Retinal pigment epithelial cell (primary cell): ENCODE data around the gene MRPL55.

Experiments used
- DNase-seq: peaks from one replicate; pipeline ENCODE4 v3.0.0-alpha.2; 2010; ENCODE audit warnings: low read depth
- H3K4me3 ChIP-seq: 2 replicates; pipeline ENCODE4 v1.5.1; 2011; ENCODE audit warnings: mild to moderate bottlenecking, low read length, control low read depth, moderate library complexity
- TF ChIP-seq, protein P1 (sequence below): conservative IDR thresholded peaks from 2 replicates; pipeline ENCODE4 v1.5.1; 2011; ENCODE audit warnings: low read depth, low read length, control low read depth, inconsistent platforms

Gene MRPL55

DNA sequence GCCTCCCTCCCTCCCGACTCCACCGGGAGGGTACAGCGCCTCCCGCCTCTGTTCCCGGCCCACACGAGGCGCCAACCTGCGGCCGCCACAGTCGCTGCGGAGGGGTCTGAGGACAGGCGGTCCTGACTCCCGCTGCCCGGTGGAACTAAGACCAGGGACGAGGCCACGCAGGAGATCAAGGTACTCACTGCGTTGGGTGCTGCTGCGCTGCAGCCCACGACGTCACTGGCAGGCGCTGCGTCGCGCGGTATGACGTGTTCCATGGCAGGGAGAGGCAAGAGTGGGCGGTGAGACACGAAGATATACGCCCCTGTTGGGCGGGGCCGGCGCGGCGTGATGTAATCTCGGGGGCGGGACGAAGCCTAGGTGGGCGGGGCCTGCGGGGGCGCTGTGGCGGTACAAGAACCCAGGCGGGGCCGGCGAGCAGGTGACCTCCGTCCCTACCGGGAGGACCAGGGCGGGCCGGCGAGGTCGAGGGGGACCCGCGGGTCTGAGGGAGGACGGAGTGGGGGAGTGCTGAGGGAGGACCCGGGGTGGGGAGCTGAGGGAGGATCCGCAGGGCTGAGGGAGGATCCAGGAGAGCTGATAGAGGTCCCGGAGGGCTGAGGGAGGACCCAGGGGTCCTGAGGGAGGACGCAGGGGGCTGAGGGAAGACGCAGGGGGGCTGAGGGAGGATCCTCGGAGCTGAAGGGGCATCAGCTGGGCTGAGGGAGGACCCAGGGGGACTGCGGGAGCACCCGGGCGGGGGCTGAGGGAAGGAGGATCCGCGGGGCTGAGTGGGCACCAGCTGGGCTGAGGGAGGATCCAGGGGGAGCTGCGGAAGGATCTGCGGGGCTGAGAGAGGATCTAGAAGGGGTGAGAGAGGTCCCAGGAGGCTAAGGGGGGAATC lies at the start of gene MRPL55:
Gene MRPL55, minus strand, starts transcription at position 227 of the 889 bp plus-strand sequence. CDS start 1,039 bp downstream, outside the sequence.
- DNase-seq, result peak; percentile 82
- TF ChIP-seq, protein P1, sequence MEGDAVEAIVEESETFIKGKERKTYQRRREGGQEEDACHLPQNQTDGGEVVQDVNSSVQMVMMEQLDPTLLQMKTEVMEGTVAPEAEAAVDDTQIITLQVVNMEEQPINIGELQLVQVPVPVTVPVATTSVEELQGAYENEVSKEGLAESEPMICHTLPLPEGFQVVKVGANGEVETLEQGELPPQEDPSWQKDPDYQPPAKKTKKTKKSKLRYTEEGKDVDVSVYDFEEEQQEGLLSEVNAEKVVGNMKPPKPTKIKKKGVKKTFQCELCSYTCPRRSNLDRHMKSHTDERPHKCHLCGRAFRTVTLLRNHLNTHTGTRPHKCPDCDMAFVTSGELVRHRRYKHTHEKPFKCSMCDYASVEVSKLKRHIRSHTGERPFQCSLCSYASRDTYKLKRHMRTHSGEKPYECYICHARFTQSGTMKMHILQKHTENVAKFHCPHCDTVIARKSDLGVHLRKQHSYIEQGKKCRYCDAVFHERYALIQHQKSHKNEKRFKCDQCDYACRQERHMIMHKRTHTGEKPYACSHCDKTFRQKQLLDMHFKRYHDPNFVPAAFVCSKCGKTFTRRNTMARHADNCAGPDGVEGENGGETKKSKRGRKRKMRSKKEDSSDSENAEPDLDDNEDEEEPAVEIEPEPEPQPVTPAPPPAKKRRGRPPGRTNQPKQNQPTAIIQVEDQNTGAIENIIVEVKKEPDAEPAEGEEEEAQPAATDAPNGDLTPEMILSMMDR, result no peak
- H3K4me3 ChIP-seq, result peak within 1 kb of the TSS; percentile 96

DNA sequence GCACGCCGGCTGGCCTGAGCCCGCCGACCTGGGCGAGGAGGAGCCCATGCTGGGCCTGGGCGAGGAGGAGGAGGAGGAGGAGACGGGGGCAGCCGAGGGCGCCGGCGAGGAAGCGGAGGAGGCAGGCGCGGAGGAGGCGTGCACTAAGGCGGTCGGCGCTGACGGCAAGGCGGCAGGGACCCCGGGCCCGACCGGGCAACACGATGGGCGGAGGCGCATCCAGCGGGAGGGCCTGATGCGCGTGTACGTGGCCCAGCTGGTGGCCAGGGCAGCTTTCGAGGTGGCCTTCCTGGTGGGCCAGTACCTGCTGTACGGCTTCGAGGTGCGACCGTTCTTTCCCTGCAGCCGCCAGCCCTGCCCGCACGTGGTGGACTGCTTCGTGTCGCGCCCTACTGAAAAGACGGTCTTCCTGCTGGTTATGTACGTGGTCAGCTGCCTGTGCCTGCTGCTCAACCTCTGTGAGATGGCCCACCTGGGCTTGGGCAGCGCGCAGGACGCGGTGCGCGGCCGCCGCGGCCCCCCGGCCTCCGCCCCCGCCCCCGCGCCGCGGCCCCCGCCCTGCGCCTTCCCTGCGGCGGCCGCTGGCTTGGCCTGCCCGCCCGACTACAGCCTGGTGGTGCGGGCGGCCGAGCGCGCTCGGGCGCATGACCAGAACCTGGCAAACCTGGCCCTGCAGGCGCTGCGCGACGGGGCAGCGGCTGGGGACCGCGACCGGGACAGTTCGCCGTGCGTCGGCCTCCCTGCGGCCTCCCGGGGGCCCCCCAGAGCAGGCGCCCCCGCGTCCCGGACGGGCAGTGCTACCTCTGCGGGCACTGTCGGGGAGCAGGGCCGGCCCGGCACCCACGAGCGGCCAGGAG lies 49.3 kb upstream of the MRPL55 start:
- DNase-seq, result no peak
- TF ChIP-seq, protein P1, result no peak
- no peak overlapping the region for H3K4me3 ChIP-seq

GRCh38 chr1:228157729-228158126 lies 48.6 kb upstream of the MRPL55 start:
- H3K4me3 ChIP-seq, result no peak overlapping the region
- DNase-seq, result no peak
- TF ChIP-seq, protein P1, result no peak

- no peak for DNase-seq
- no peak overlapping the region for H3K4me3 ChIP-seq
- TF ChIP-seq, protein P1, result no peak
Measured at GRCh38 chr1:228156941-228157728, 48.0 kb upstream of the MRPL55 start.

DNA sequence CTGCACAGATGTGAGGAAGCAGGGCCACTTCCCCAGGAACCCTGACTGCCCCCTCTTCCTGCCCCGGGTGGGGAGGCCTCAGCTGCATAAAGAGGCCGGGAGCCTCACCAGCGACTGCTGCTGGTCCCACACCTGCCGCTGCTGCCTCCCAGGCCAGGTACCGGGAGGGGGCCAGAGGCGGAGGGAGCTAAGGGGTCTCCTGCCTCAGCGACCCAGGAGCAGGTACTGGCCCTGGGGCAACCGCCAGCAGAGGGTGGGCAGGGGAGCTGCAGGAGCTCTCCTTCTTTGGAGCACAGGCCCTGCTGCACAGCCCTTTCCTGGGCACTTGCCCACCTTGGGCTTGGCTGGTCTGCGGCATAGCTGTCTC lies 47.4 kb upstream of the MRPL55 start:
- DNase-seq, result no peak
- no peak overlapping the region for H3K4me3 ChIP-seq
- TF ChIP-seq, protein P1, result no peak

DNA sequence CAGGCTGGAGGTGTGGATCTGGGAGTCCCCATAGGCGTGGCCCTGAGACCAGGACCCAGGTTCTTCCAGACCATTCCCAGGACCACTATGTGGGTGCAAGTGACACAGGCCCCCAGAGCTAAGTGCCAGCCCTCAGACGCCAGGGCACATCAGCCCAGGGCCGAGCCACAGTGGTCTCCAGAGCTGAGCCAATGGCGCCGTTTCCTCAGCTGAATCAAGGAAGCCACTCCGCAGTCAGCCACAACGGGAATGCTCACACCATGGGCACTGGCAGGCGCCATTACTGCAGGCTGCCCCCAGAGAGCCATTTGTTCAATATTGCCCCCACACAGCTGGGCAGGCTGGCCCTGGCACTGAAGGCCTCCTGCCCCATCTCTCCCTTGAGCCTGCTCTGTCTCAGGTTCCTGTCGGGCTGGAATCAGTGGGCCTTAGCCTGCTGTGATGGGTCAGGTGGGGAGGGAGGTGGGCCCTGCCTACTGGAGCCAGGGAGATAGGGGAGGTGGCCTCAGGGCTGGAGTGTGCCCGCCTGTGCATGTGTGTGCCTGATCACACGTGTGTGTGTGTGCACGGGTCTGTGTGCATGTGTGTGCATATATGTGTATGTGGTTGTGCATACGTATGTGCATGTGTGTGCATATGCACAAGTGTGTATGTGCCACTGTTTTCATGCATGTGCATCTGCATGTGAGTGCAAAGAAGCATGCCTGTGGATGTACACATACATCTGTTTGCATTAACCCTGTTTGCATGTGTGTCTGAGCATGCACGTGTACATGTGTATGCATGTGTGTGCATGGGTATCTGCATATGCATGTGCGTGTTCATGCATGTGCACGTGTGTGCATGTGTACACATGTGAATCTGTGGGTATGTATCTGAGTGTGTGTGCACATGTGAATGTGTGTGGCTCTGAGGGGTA lies 46.8 kb upstream of the MRPL55 start:
- TF ChIP-seq, protein P1, result no peak
- no peak overlapping the region for H3K4me3 ChIP-seq
- no peak for DNase-seq
